Prostate gland (tissue), 2 donors: ENCODE measurements around the gene VSIG1. TPM values are rescaled to one million over a fixed set of nuclear protein-coding genes. Genes with fewer than 3 reads are reported as not detected.

Source experiments
- DNase-seq: peaks from one replicate; pipeline ENCODE4 v3.0.0-alpha.2; 2019; ENCODE audit warnings: low spot score
- H3K27ac ChIP-seq, 2 donors: fragments of 200-600 bp; sonication (generic); 2 replicates each; pipeline ENCODE4 v1.5.1; 2017 to 2019
- H3K27me3 ChIP-seq: fragments of 200-600 bp; sonication (generic); replicated peaks from 2 replicates; pipeline ENCODE4 v1.5.1; 2019; ENCODE audit not compliant: insufficient read depth
- H3K36me3 ChIP-seq, 2 donors: fragments of 200-600 bp; sonication (generic); 1 replicate in 1 of 2; 2 replicates in 1 of 2; pipeline versions ENCODE4 v1.5.1 to v1.8.1; 2017 to 2019
- H3K4me1 ChIP-seq: fragments of 200-600 bp; sonication (generic); replicated peaks from 2 replicates; pipeline ENCODE4 v1.5.1; 2019
- H3K4me3 ChIP-seq, 2 donors: fragments of 200-600 bp; sonication (generic); 2 replicates each; pipeline ENCODE4 v1.5.1; 2017 to 2019
- H3K9me3 ChIP-seq: fragments of 200-600 bp; sonication (generic); 2 replicates; pipeline ENCODE4 v1.5.1; 2017
- CTCF ChIP-seq, 4 experiments: fragments of 200-600 bp in 2 of 4; fragments of 450-650 bp in 2 of 4; sonication (generic) in 2 of 4; IDR thresholded peaks; 1 replicate in 3 of 4; 2 replicates in 1 of 4; pipeline ENCODE4 v1.5.1; 2016 to 2019; ENCODE audit warnings: antibody characterized with exemption in 4 of 4, mild to moderate bottlenecking in 2 of 4, moderate library complexity in 2 of 4
- POLR2A ChIP-seq: fragments of 450-650 bp; IDR thresholded peaks from one replicate; pipeline ENCODE4 v1.6.1; 2016; ENCODE audit warnings: antibody characterized with exemption, mild to moderate bottlenecking
- POLR2AphosphoS5 ChIP-seq: sonication (generic); formaldehyde crosslinking; IDR thresholded peaks from one replicate; pipeline ENCODE4 v1.6.1; 2017; ENCODE audit warnings: antibody characterized with exemption
- WGBS: methylation state at CpG from one replicate; pipeline ENCODE4 v1.1.5; 2018; 5-methylcytosine and 5-hydroxymethylcytosine counted together
- intact Hi-C: fragments of 100-400 bp; cut with DNase I; formaldehyde crosslinking; loops from one replicate; pipeline ENCODE4 v1.14.2; 2022
- total RNA-seq, 2 donors: library from RNA; depleted of rRNA; stranded (reverse); fragments of >200 nt; gene quantifications; one replicate each; pipeline ENCODE4 v1.1.0, GENCODE V29; 2016

The VSIG1 gene
- total RNA-seq, 2 donors from 2014 or later: 0.41 to 250 TPM

- Histone ChIP-seq H3K36me3 (no peaks in the 10 kb centered on the region), H3K4me3 (no peak overlapping the region), H3K27me3 (no peaks in the 10 kb centered on the region), H3K4me1 (no peaks in the 10 kb centered on the region), H3K9me3 (no peaks in the 10 kb centered on the region), H3K27ac (no peak overlapping the region)
- intact Hi-C loops: no loop called here
- TF ChIP-seq CTCF (IDR thresholded peaks at IDR 0.05): no peak
- no peak for TF ChIP-seq POLR2AphosphoS5
- TF ChIP-seq POLR2A: no peak
- WGBS: 98% methylated on average over 3 of the region's 3 CpGs
- no peak for DNase-seq
Measured at GRCh38 chrX:108123591-108124366, 78.9 kb downstream of the VSIG1 start.

- H3K36me3 ChIP-seq: no peaks in the 10 kb centered on the region
- intact Hi-C loops: no loop called here
- no peak overlapping the region for H3K4me3 ChIP-seq
- TF ChIP-seq POLR2AphosphoS5: no peak
- no peak for TF ChIP-seq CTCF (IDR thresholded peaks at IDR 0.05)
- TF ChIP-seq POLR2A: no peak
- H3K4me1 ChIP-seq: no peaks in the 10 kb centered on the region
- no peak for DNase-seq
- H3K27ac ChIP-seq: no peak overlapping the region
- no peaks in the 10 kb centered on the region for H3K27me3 ChIP-seq
- H3K9me3 ChIP-seq: no peaks in the 10 kb centered on the region
- 86% methylated on average over 2 of the region's 2 CpGs for WGBS
Measured at GRCh38 chrX:108126661-108127060, 81.8 kb downstream of the VSIG1 start.

- TF ChIP-seq CTCF (IDR thresholded peaks at IDR 0.05): no peak
- TF ChIP-seq POLR2AphosphoS5: no peak
- no peak for TF ChIP-seq POLR2A
- Histone ChIP-seq H3K9me3 (no peaks in the 10 kb centered on the region), H3K4me3 (no peak overlapping the region), H3K27me3 (no peaks in the 10 kb centered on the region), H3K36me3 (no peaks in the 10 kb centered on the region), H3K27ac (no peak overlapping the region), H3K4me1 (no peaks in the 10 kb centered on the region)
- 93% methylated on average over 4 of the region's 4 CpGs for WGBS
- DNase-seq: no peak
- intact Hi-C loops: no loop called here
Measured at GRCh38 chrX:108127152-108127551, 82.3 kb downstream of the VSIG1 start.

Other genes starting within 250 kb of the VSIG1 start
- gene MID2, start 219.2 kb upstream of the VSIG1 start, total RNA-seq: 10 to 100 TPM; 35.6 to 52.5 TPM
- not detected for gene TEX13B, start 62.7 kb upstream of the VSIG1 start, total RNA-seq
- gene PSMD10, start 46.5 kb downstream of the VSIG1 start, total RNA-seq: 10 to 100 TPM; 41.2 to 55.7 TPM
- 10 to 100 TPM in 1 of 2 donors, 1 to 10 TPM in 1; 7.0 to 11.8 TPM for gene ATG4A, start 46.7 kb downstream of the VSIG1 start, total RNA-seq